ENCODE results near the gene DNAH9.

The DNAH9 gene

DNA sequence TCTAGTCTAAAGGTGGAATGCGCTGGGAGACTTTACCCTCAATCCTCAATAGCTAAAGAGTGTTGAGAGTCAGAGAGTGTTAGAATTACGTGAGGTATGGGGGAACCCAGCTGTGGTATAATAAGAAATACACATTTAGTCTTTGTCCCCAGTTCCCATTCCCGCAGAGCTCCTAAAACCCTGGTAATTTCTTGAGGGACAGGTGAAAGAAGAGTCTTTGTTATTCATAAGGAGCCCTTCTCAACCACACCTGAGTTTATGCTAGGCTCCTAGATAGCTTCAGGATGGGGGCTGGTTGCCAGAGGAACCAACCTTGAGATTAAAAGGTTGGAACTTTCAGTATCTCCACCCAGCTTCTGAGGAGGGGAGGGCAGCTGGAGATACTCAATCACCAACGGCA, 393.2 kb downstream of the DNAH9 start:
- no peak overlapping the region for H3K4me3 ChIP-seq (ENCODE audit: low read length)
- H3K36me3 ChIP-seq (ENCODE audit: control insufficient read depth, insufficient read depth, low read length) = peaks cover 6% of the 10 kb centered on the region
- H3K27me3 ChIP-seq (ENCODE audit: control insufficient read depth, insufficient read depth, low read length) = no peaks in the 10 kb centered on the region
- H3K4me1 ChIP-seq (ENCODE audit: control insufficient read depth, insufficient read depth, low read length) = no peaks in the 10 kb centered on the region
- no peak overlapping the region for H3K9ac ChIP-seq (ENCODE audit: low read length)
- no peak overlapping the region for H3K27ac ChIP-seq (ENCODE audit: low read depth, low read length)

- Histone ChIP-seq H3K36me3 (ENCODE audit: control insufficient read depth, insufficient read depth, low read length) (peaks cover 6% of the 10 kb centered on the region), H3K9ac (ENCODE audit: low read length) (peak overlapping the region; percentile 51), H3K4me1 (ENCODE audit: control insufficient read depth, insufficient read depth, low read length) (peaks cover 2% of the 10 kb centered on the region), H3K4me3 (ENCODE audit: low read length) (peak overlapping the region; percentile 97), H3K27me3 (ENCODE audit: control insufficient read depth, insufficient read depth, low read length) (no peaks in the 10 kb centered on the region), H3K27ac (ENCODE audit: low read depth, low read length) (peak overlapping the region; percentile 86)
Observed at GRCh38 chr17:11996722-11997146, 398.5 kb downstream of the DNAH9 start.

DNA sequence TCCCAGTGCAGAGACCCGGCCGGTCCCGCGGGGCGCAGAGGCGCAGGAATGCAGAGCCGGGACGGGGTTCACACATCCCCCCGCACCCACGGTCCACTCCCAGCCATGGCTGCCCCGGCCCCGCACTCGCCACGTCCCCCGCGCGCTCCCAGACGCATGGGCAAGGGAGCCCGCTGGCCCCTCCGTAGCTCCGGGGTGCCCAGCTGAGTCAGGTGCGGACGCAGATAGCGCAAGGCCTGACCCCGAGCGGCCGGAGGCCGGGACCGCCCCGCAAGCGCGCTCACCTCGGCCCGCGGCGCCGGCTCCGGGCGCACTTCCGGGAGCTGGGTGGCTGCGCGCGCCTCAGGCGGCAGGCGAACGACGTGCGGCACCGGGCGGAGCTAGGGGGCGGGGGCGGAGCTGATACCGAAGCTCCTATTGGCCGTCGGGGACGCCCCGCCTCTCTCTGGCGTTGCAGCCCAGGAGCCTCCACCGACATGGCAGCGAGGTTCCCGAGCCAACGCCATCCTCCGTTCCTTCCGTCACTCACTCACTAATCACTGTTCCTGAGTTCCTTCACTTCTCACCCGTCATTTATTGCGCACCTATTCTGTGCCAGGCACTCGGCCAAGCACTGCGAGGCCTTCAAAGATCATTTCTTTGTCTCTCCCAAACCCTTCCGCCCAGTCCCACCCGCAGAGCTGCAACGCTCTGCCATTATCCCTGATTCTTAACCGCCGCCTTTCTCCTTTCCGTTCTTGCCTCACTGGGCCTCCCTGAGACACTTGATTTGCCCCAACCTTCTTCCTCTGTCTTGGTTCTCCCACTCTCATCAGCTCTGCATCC, 399.1 kb downstream of the DNAH9 start, which contains the start of gene ZNF18:
TSS of gene ZNF18 (minus strand) at position 329 of the 825 bp plus-strand sequence. CDS start 4,646 bp downstream, outside the sequence.
- Histone ChIP-seq H3K9ac (ENCODE audit: low read length) (peak within 1 kb of the TSS; percentile 78), H3K4me1 (ENCODE audit: control insufficient read depth, insufficient read depth, low read length) (peaks cover 2% of the 10 kb centered on the region), H3K4me3 (ENCODE audit: low read length) (peak within 1 kb of the TSS; percentile 97), H3K36me3 (ENCODE audit: control insufficient read depth, insufficient read depth, low read length) (peaks cover 3% of the 10 kb centered on the region), H3K27me3 (ENCODE audit: control insufficient read depth, insufficient read depth, low read length) (no peaks in the 10 kb centered on the region), H3K27ac (ENCODE audit: low read depth, low read length) (peak within 1 kb of the TSS; percentile 86)

DNA sequence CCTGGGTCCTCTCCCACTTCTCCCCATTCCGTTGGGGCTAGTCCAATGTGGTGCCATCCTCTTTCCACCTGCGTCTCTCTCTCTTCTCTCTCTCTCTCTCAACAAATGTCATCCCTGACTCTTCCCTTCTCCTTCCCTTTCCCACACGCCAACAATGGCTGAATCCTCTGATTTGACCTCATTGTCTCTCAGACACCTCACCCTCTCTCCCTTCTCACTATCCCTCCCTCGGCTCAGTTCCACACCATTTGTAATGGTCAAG, 399.6 kb downstream of the DNAH9 start:
- no peaks in the 10 kb centered on the region for H3K36me3 ChIP-seq (ENCODE audit: control insufficient read depth, insufficient read depth, low read length)
- peak overlapping the region; percentile 97 for H3K4me3 ChIP-seq (ENCODE audit: low read length)
- peak overlapping the region; percentile 86 for H3K27ac ChIP-seq (ENCODE audit: low read depth, low read length)
- H3K27me3 ChIP-seq (ENCODE audit: control insufficient read depth, insufficient read depth, low read length) = no peaks in the 10 kb centered on the region
- peak overlapping the region; percentile 78 for H3K9ac ChIP-seq (ENCODE audit: low read length)
- H3K4me1 ChIP-seq (ENCODE audit: control insufficient read depth, insufficient read depth, low read length) = peaks cover 2% of the 10 kb centered on the region

DNA sequence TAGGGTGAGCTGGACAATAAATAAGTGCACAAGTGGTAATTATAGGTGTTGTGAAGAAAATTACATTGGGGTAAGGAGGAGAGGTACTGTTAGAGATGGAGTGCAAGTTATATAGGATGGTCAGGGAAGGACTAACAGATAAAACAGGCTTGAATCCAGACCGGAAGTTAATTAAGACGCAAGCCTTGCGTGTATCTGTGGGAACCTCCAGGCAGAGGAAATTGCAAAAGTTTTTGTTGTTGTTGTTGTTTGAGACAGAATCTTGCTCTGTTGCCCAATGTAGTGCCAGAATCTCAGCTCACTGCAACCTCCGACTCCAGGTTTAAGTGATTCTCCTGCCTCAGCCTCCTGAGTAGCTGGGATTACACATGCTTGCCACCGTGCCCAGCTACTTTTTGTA, 401.4 kb downstream of the DNAH9 start:
- Histone ChIP-seq H3K9ac (ENCODE audit: low read length) (no peak overlapping the region), H3K4me1 (ENCODE audit: control insufficient read depth, insufficient read depth, low read length) (peaks cover 2% of the 10 kb centered on the region), H3K27ac (ENCODE audit: low read depth, low read length) (no peak overlapping the region), H3K27me3 (ENCODE audit: control insufficient read depth, insufficient read depth, low read length) (no peaks in the 10 kb centered on the region), H3K4me3 (ENCODE audit: low read length) (no peak overlapping the region), H3K36me3 (ENCODE audit: control insufficient read depth, insufficient read depth, low read length) (no peaks in the 10 kb centered on the region)

- Histone ChIP-seq H3K27ac (ENCODE audit: low read depth, low read length) (no peak overlapping the region), H3K4me3 (ENCODE audit: low read length) (no peak overlapping the region), H3K36me3 (ENCODE audit: control insufficient read depth, insufficient read depth, low read length) (no peaks in the 10 kb centered on the region), H3K9ac (ENCODE audit: low read length) (no peak overlapping the region), H3K4me1 (ENCODE audit: control insufficient read depth, insufficient read depth, low read length) (no peaks in the 10 kb centered on the region), H3K27me3 (ENCODE audit: control insufficient read depth, insufficient read depth, low read length) (no peaks in the 10 kb centered on the region)
Observed at GRCh38 chr17:12007466-12007865, 409.2 kb downstream of the DNAH9 start.
